ENCODE data around the gene SLC35F1. TPM values are rescaled to one million over a fixed set of nuclear protein-coding genes. Genes with fewer than 3 reads are reported as not detected.

Gene SLC35F1
- polyA plus RNA-seq, 2 of the 4 experiments (the other 2 are of a cell fraction): 0.01 TPM; not detected in 1

DNA sequence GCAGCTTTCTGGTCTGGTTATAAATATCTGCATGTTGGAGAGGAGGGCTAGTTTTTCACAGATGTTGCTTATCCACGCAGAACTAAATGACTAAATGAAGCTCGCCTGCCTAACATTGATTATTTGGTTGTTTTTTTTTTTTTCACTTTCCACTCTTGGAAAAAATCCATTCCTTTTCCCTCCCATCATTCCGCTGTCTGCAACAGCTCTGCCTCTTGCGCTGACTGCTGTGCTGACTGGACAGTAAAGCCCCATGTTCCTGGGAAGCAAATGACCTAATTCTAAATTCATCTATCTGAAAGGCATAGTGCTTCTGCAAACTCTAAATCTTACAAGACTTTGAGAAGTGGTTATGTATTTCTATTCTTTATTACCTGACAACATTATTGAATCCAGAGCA is 385.5 kb downstream of the SLC35F1 start:
- FAIRE-seq (no peak), DNase-seq (ENCODE audit: low read depth in 1 of 2, low spot score in 1 of 2) (no peak), ATAC-seq (no peak)
- POLR2A ChIA-PET: no interaction called here
- Histone ChIP-seq H3K4me2 (no peak overlapping the region), H3K9me3 (no peaks in the 10 kb centered on the region), H3K27ac (no peak overlapping the region), H3K4me3 (no peak overlapping the region), H3K4me1 (no peaks in the 10 kb centered on the region)
- WGBS (ENCODE audit: missing lambda C conversion rate): 54% methylated on average over 4 of the region's 4 CpGs
- TF ChIP-seq SMC3 (IDR thresholded peaks at IDR 0.05) (no peak), CHD4 (IDR thresholded peaks at IDR 0.05; ENCODE audit: borderline replicate concordance) (no peak), EP300 (IDR thresholded peaks at IDR 0.05) (no peak), CHD2 (IDR thresholded peaks at IDR 0.05; ENCODE audit: low read length, partially characterized antibody) (no peak), ZSCAN20 (CRISPR knock-in tag; IDR thresholded peaks at IDR 0.05) (no peak), BHLHE40 (IDR thresholded peaks at IDR 0.05; ENCODE audit: low read depth, low read length) (no peak), HOXB5 (CRISPR knock-in tag; IDR thresholded peaks at IDR 0.05) (no peak), NPAS2 (CRISPR knock-in tag; IDR thresholded peaks at IDR 0.05; ENCODE audit: borderline replicate concordance) (no peak), TFCP2L1 (CRISPR knock-in tag; IDR thresholded peaks at IDR 0.05) (no peak), RCOR1 (IDR thresholded peaks at IDR 0.05; ENCODE audit: low read depth, low read length) (no peak), MAZ (IDR thresholded peaks at IDR 0.05; ENCODE audit: borderline replicate concordance, low read depth, low read length) (no peak)
- TF ChIP-seq, protein P1, sequence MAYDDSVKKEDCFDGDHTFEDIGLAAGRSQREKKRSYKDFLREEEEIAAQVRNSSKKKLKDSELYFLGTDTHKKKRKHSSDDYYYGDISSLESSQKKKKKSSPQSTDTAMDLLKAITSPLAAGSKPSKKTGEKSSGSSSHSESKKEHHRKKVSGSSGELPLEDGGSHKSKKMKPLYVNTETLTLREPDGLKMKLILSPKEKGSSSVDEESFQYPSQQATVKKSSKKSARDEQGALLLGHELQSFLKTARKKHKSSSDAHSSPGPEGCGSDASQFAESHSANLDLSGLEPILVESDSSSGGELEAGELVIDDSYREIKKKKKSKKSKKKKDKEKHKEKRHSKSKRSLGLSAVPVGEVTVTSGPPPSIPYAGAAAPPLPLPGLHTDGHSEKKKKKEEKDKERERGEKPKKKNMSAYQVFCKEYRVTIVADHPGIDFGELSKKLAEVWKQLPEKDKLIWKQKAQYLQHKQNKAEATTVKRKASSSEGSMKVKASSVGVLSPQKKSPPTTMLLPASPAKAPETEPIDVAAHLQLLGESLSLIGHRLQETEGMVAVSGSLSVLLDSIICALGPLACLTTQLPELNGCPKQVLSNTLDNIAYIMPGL (CRISPR knock-in tag; IDR thresholded peaks at IDR 0.05; ENCODE audit: borderline replicate concordance): no peak
- TF ChIP-seq, protein P2, sequence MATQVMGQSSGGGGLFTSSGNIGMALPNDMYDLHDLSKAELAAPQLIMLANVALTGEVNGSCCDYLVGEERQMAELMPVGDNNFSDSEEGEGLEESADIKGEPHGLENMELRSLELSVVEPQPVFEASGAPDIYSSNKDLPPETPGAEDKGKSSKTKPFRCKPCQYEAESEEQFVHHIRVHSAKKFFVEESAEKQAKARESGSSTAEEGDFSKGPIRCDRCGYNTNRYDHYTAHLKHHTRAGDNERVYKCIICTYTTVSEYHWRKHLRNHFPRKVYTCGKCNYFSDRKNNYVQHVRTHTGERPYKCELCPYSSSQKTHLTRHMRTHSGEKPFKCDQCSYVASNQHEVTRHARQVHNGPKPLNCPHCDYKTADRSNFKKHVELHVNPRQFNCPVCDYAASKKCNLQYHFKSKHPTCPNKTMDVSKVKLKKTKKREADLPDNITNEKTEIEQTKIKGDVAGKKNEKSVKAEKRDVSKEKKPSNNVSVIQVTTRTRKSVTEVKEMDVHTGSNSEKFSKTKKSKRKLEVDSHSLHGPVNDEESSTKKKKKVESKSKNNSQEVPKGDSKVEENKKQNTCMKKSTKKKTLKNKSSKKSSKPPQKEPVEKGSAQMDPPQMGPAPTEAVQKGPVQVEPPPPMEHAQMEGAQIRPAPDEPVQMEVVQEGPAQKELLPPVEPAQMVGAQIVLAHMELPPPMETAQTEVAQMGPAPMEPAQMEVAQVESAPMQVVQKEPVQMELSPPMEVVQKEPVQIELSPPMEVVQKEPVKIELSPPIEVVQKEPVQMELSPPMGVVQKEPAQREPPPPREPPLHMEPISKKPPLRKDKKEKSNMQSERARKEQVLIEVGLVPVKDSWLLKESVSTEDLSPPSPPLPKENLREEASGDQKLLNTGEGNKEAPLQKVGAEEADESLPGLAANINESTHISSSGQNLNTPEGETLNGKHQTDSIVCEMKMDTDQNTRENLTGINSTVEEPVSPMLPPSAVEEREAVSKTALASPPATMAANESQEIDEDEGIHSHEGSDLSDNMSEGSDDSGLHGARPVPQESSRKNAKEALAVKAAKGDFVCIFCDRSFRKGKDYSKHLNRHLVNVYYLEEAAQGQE (IDR thresholded peaks at IDR 0.05): no peak
- TF ChIP-seq, protein P3, sequence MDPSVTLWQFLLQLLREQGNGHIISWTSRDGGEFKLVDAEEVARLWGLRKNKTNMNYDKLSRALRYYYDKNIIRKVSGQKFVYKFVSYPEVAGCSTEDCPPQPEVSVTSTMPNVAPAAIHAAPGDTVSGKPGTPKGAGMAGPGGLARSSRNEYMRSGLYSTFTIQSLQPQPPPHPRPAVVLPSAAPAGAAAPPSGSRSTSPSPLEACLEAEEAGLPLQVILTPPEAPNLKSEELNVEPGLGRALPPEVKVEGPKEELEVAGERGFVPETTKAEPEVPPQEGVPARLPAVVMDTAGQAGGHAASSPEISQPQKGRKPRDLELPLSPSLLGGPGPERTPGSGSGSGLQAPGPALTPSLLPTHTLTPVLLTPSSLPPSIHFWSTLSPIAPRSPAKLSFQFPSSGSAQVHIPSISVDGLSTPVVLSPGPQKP (IDR thresholded peaks at IDR 0.05; ENCODE audit: low read depth, low read length): no peak
- TF ChIP-seq, protein P4, sequence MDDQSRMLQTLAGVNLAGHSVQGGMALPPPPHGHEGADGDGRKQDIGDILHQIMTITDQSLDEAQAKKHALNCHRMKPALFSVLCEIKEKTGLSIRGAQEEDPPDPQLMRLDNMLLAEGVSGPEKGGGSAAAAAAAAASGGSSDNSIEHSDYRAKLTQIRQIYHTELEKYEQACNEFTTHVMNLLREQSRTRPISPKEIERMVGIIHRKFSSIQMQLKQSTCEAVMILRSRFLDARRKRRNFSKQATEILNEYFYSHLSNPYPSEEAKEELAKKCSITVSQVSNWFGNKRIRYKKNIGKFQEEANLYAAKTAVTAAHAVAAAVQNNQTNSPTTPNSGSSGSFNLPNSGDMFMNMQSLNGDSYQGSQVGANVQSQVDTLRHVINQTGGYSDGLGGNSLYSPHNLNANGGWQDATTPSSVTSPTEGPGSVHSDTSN (IDR thresholded peaks at IDR 0.05): no peak
- CTCF ChIA-PET: interaction anchor here (0.8 to 1.8 kb wide), 2 partner anchors 10 to 288 kb away, joined by 3 to 7 read pairs; no protein-coding TSS in a partner anchor

DNA sequence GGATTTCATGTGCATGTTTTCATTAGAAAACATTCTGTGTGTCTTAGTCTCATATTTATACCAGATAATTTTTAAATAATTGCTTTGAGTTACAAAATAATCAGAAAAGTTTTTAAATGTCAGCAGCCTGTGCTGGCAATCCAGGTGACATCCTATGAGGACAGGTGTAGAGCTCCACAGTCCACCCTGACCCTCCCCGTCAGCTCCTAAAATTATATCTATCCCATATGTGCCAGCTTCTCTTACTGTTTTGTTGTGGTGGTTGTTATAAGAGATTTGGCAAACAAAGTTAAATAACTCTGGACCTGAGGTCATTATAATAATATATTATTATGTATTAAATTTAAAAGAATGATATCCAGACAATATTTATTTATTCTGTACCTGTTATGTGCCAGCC is 387.8 kb downstream of the SLC35F1 start:
- H3K4me1 ChIP-seq: no peaks in the 10 kb centered on the region
- H3K4me3 ChIP-seq: no peak overlapping the region
- POLR2A ChIA-PET: no interaction called here
- 45% methylated on average over 1 of the region's 1 CpG for WGBS (ENCODE audit: missing lambda C conversion rate)
- FAIRE-seq: no peak
- ATAC-seq: no peak
- no peaks in the 10 kb centered on the region for H3K9me3 ChIP-seq
- no peak overlapping the region for H3K27ac ChIP-seq
- DNase-seq (ENCODE audit: low read depth in 1 of 2, low spot score in 1 of 2): no peak
- TF ChIP-seq, protein P1 (CRISPR knock-in tag; IDR thresholded peaks at IDR 0.05; ENCODE audit: borderline replicate concordance): no peak
- TF ChIP-seq ZFP36 (IDR thresholded peaks at IDR 0.05; ENCODE audit: borderline replicate concordance, partially characterized antibody) (no peak), EHF (CRISPR knock-in tag; IDR thresholded peaks at IDR 0.05) (no peak)
- H3K4me2 ChIP-seq: no peak overlapping the region
- CTCF ChIA-PET: interaction anchor here (1.0 kb wide), 1 partner anchor 9 kb away, joined by 3 read pairs; no protein-coding TSS in a partner anchor
